Osteoblast (primary cell): ENCODE data around the gene PRKCE. TPM values are rescaled to one million over a fixed set of nuclear protein-coding genes. Genes with fewer than 3 reads are reported as not detected.

Experiments used
- DNase-seq: peaks from one replicate; pipeline ENCODE4 v3.0.0; 2011; ENCODE audit warnings: low spot score, mixed read lengths; ENCODE audit not compliant: insufficient read length; ENCODE audit errors: missing footprints
- H2AFZ ChIP-seq: 2 replicates; pipeline ENCODE4 v1.6.0; 2011; ENCODE audit warnings: mild to moderate bottlenecking, low read length
- H3K27ac ChIP-seq: 2 replicates; pipeline ENCODE4 v1.5.1; 2011; ENCODE audit warnings: mild to moderate bottlenecking, low read depth, low read length, moderate library complexity
- H3K27me3 ChIP-seq: 2 replicates; pipeline ENCODE4 v1.6.0; 2012; ENCODE audit warnings: mild to moderate bottlenecking, control low read depth, inconsistent platforms, low read length, moderate library complexity; ENCODE audit not compliant: insufficient read depth
- H3K36me3 ChIP-seq: 2 replicates; pipeline ENCODE4 v1.5.1; 2011; ENCODE audit warnings: mild to moderate bottlenecking, low read length, control low read depth, moderate library complexity; ENCODE audit not compliant: insufficient read depth
- H3K4me1 ChIP-seq: 2 replicates; pipeline ENCODE4 v1.5.1; 2011; ENCODE audit warnings: mild to moderate bottlenecking, low read length, control low read depth, moderate library complexity; ENCODE audit not compliant: insufficient read depth
- H3K4me2 ChIP-seq: 2 replicates; pipeline ENCODE4 v1.6.0; 2011; ENCODE audit warnings: mild to moderate bottlenecking, low read length; ENCODE audit not compliant: insufficient read depth
- H3K4me3 ChIP-seq: fragments of 200-600 bp; sonication (generic); 3 replicates; pipeline ENCODE4 v1.5.1; 2012; ENCODE audit warnings: mild to moderate bottlenecking, low read length, inconsistent platforms; ENCODE audit not compliant: insufficient read depth
- H3K79me2 ChIP-seq: 2 replicates; pipeline ENCODE4 v1.6.0; 2012; ENCODE audit warnings: mild to moderate bottlenecking, low read length, control low read depth, inconsistent platforms; ENCODE audit not compliant: insufficient read depth
- H3K9me3 ChIP-seq: 2 replicates; pipeline ENCODE4 v1.5.1; 2011; ENCODE audit warnings: low read depth, low read length, control low read depth
- H4K20me1 ChIP-seq: 2 replicates; pipeline ENCODE4 v1.6.0; 2012; ENCODE audit warnings: mild to moderate bottlenecking, low read length, control low read depth; ENCODE audit not compliant: insufficient read depth
- total RNA-seq: library from RNA; depleted of rRNA; stranded (reverse); fragments of >200 nt; gene quantifications from 2 replicates; pipeline ENCODE4 v1.2.3, GENCODE V29; 2012
- TF ChIP-seq, protein P1 (sequence below): IDR thresholded peaks from 2 replicates; pipeline ENCODE4 v1.5.1; 2011; ENCODE audit warnings: mild to moderate bottlenecking, low read depth, low read length, moderate library complexity; ENCODE audit errors: extremely low read depth

The PRKCE gene
- total RNA-seq, 1 donor: 22.1 TPM

DNA sequence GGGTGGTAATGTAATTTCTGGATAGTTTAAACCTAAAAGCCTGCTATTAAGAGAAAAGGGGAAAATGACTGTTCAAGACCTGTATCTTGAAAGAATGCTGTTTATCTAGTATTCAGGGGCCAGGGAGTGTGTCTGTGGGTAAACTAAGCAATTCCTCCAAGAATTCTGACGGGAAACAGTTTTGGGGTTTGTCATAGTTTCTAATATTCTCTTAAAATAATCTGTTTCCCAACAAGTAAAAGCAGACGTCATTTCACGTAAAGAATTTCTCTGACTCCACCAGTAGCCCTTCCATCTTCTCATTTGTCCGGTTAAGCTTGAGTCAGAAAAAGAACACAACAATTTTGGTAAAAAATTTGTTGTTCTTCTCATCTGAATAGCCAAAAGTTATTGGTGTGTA is 413.7 kb downstream of the PRKCE start:
- H3K27ac ChIP-seq: peak overlapping the region; percentile 89
- peaks cover 41% of the 10 kb centered on the region for H3K4me1 ChIP-seq
- H3K9me3 ChIP-seq: no peaks in the 10 kb centered on the region
- H3K79me2 ChIP-seq: no peaks in the 10 kb centered on the region
- no peak for DNase-seq
- no peak overlapping the region for H2AFZ ChIP-seq
- TF ChIP-seq, protein P1, sequence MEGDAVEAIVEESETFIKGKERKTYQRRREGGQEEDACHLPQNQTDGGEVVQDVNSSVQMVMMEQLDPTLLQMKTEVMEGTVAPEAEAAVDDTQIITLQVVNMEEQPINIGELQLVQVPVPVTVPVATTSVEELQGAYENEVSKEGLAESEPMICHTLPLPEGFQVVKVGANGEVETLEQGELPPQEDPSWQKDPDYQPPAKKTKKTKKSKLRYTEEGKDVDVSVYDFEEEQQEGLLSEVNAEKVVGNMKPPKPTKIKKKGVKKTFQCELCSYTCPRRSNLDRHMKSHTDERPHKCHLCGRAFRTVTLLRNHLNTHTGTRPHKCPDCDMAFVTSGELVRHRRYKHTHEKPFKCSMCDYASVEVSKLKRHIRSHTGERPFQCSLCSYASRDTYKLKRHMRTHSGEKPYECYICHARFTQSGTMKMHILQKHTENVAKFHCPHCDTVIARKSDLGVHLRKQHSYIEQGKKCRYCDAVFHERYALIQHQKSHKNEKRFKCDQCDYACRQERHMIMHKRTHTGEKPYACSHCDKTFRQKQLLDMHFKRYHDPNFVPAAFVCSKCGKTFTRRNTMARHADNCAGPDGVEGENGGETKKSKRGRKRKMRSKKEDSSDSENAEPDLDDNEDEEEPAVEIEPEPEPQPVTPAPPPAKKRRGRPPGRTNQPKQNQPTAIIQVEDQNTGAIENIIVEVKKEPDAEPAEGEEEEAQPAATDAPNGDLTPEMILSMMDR: no peak
- no peaks in the 10 kb centered on the region for H3K36me3 ChIP-seq
- H3K4me3 ChIP-seq: no peak overlapping the region
- H4K20me1 ChIP-seq: no peaks in the 10 kb centered on the region
- no peak overlapping the region for H3K4me2 ChIP-seq
- no peaks in the 10 kb centered on the region for H3K27me3 ChIP-seq

DNA sequence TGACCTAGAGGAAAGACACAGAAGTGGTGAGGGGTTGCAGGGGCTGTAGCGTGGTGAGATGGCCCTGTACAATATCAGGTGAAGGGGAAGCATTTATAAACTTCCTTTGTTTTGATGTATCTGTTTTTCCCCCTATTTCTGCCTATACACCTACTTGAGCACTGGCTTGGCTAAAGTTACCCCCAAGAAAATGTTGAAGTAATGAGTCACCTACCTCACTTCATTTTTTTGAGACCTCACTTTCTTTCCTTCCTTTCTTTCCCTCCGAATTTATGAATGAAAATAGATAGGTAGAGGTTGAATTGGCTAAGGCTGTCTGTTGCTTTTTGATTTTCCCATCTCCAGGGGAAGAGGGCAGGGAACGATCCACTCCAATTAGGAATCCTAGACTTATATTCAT is 414.6 kb downstream of the PRKCE start:
- DNase-seq: no peak
- Histone ChIP-seq H3K4me2 (no peak overlapping the region), H3K4me3 (no peak overlapping the region)

DNA sequence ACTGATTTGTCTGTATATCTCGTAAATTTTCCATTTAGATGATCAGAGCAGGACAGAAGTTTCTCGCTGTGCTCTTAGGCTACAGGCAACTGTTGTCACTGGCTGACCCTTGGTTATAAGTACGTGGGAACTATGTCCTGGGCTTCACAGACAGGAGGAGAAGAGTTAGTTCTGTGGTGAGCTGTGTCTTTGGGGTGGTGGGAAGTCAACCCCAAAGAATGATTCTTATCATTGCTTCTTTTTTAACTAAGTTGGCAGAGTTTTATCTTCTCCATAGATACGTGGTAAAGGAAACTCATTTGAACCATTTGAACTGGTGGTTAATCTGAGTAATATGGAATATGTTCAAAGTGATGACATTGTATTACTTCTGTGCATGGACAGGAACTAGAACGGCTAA is 415.1 kb downstream of the PRKCE start:
- TF ChIP-seq, protein P1: no peak
- H3K79me2 ChIP-seq: no peaks in the 10 kb centered on the region
- no peak overlapping the region for H3K4me2 ChIP-seq
- H3K27ac ChIP-seq: peak overlapping the region; percentile 89
- no peak for DNase-seq
- H3K4me1 ChIP-seq: peaks cover 41% of the 10 kb centered on the region
- H2AFZ ChIP-seq: no peak overlapping the region
- H3K27me3 ChIP-seq: no peaks in the 10 kb centered on the region
- no peaks in the 10 kb centered on the region for H4K20me1 ChIP-seq
- no peaks in the 10 kb centered on the region for H3K36me3 ChIP-seq
- no peak overlapping the region for H3K4me3 ChIP-seq
- no peaks in the 10 kb centered on the region for H3K9me3 ChIP-seq

More for the DNA sequence above, 414.6 kb downstream of the PRKCE start:
- no peaks in the 10 kb centered on the region for H4K20me1 ChIP-seq
- peak overlapping the region; percentile 89 for H3K27ac ChIP-seq
- H3K36me3 ChIP-seq: no peaks in the 10 kb centered on the region
- no peak overlapping the region for H2AFZ ChIP-seq
- peaks cover 41% of the 10 kb centered on the region for H3K4me1 ChIP-seq
- no peaks in the 10 kb centered on the region for H3K79me2 ChIP-seq
- TF ChIP-seq, protein P1: no peak
- no peaks in the 10 kb centered on the region for H3K27me3 ChIP-seq
- H3K9me3 ChIP-seq: no peaks in the 10 kb centered on the region

DNA sequence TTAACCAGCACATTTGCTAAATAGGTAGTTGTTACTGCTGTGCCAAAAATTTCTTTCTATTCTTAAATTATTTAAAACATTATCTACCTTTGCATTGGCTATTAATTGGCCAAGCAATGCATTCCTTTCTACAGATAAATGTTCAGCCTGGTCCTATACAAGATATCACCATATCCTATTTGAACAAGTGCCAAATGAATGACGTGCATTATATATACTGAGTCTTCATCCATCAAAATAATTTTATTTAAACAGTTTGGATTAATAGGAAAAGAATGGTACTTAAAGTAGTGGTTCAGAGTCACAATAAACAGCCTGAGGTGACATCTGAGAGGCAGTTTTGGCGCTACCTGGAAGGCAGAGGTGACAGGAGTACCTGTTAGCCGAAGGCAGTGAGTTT is 415.6 kb downstream of the PRKCE start:
- TF ChIP-seq, protein P1: no peak
- no peak for DNase-seq
- Histone ChIP-seq H3K4me2 (peak overlapping the region; percentile 83), H2AFZ (no peak overlapping the region), H3K4me1 (peaks cover 45% of the 10 kb centered on the region), H3K36me3 (no peaks in the 10 kb centered on the region), H4K20me1 (no peaks in the 10 kb centered on the region), H3K27ac (peak overlapping the region; percentile 89), H3K79me2 (no peaks in the 10 kb centered on the region), H3K4me3 (no peak overlapping the region), H3K27me3 (no peaks in the 10 kb centered on the region), H3K9me3 (no peaks in the 10 kb centered on the region)
